AG09319 (cell line): ENCODE results near the gene RFLNA.

Experiments used
- DNase-seq: peaks from one replicate; pipeline ENCODE4 v3.0.0-alpha.2; 2010; ENCODE audit warnings: low read depth; ENCODE audit errors: extremely low read depth
- TF ChIP-seq, protein P1 (sequence below): IDR thresholded peaks from 2 replicates; pipeline ENCODE4 v1.5.1; 2011; ENCODE audit warnings: low read depth, mild to moderate bottlenecking, inconsistent platforms, low read length, moderate library complexity

The RFLNA gene

DNA sequence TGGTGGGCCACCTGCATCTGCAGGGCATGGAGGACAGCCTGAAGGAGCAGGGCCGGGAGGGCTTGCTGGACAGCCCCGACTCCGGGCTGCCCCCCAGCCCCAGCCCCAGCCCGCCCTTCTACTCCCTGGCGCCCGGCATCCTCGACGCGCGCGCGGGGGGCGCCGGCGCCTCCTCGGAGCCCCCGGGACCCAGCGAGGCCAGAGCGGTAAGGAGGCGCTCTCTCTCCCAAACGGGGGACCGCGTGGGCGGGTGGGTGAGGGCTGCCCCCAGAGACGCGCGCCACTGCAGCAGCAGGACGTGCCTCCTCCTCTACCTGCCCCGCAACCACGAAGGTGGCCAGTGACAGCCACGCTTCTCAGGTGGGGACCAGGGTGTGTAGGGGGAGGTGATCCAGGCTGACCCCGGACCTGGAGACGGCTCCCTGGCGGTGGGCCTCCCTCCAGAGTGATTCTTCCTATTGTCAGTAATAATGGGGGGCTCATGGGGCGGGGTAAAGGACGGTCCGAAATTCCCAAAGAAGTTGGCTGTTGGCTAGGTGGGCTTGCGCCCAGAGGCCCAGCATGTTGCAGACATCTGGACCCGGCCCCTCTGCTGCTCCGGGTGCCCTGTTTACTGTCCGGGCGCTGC lies 652 bp downstream of the RFLNA start:
- TF ChIP-seq, protein P1, sequence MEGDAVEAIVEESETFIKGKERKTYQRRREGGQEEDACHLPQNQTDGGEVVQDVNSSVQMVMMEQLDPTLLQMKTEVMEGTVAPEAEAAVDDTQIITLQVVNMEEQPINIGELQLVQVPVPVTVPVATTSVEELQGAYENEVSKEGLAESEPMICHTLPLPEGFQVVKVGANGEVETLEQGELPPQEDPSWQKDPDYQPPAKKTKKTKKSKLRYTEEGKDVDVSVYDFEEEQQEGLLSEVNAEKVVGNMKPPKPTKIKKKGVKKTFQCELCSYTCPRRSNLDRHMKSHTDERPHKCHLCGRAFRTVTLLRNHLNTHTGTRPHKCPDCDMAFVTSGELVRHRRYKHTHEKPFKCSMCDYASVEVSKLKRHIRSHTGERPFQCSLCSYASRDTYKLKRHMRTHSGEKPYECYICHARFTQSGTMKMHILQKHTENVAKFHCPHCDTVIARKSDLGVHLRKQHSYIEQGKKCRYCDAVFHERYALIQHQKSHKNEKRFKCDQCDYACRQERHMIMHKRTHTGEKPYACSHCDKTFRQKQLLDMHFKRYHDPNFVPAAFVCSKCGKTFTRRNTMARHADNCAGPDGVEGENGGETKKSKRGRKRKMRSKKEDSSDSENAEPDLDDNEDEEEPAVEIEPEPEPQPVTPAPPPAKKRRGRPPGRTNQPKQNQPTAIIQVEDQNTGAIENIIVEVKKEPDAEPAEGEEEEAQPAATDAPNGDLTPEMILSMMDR, result no peak
- DNase-seq, result no peak

DNA sequence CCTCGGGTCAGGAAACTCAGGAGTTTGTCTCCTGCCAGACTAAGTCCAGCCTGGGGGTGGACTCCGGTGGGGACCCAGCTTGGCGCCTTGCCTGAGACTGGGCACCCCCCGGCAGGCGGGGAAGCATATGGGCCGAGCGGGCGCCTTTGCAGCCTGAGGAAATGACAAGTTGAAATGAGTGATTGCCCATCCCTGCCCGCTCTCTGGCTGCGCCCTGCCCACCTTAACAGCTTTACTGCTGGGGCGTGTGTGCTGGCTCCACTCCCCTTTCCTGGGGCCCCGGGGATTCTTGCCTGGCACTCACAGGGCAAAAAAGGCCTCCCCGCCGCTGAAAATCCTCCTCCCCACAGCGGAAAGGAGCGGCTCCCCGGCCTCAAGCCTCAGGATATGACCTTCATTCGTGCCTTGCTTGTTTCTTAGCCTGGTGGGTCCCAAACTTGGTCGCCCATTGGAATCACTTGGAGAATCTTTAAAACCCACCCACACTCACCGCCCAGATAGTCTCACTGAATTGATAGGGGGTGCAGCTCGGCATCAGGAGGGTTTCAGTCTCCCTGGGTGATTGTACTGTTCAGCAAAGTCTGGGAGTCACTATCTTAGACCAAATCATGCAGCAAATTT lies 1.5 kb downstream of the RFLNA start:
- TF ChIP-seq, protein P1, result no peak
- DNase-seq, result no peak

DNA sequence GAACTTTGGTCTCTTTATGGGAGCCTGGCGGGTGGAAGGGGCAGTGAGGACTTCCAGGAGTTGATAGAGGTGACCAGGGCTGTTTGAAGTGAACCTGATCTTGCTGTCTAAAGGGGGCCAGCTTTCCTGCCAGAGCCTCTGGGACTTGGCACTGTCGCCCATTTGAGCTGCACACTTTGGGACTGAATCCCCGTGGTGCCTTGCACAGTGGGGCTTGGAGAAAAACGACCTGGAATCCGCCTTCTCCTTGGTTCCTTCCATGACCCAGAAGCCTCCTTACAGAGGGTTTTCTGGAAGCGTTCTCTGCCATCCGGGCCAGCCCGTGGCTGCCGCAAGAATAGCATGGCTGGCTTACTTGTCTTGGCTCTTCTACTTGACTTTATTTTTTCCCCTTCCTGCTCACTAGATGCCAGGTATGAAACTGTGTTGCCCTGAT lies 2.0 kb downstream of the RFLNA start:
- TF ChIP-seq, protein P1, result no peak
- DNase-seq, result no peak

DNA sequence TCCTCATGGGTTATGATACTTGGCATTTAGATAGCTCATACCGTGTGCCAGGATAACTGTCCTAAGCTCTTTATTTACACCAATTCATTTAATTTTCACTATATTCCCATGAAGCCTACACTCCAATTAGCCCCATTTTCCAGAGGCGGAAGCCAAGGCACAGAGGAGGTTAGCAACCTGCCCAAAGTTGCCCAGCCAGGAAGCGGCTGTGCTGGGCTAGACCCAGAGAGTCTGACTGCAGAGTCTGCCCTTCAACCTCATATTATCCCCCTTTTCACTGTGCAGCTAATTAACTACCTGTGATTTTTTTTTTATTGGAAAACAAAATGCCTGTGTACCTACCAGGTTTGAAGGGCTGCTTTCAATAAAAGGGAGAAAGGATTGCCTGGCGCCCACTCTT lies 2.5 kb downstream of the RFLNA start:
- no peak for DNase-seq
- TF ChIP-seq, protein P1, result no peak

DNA sequence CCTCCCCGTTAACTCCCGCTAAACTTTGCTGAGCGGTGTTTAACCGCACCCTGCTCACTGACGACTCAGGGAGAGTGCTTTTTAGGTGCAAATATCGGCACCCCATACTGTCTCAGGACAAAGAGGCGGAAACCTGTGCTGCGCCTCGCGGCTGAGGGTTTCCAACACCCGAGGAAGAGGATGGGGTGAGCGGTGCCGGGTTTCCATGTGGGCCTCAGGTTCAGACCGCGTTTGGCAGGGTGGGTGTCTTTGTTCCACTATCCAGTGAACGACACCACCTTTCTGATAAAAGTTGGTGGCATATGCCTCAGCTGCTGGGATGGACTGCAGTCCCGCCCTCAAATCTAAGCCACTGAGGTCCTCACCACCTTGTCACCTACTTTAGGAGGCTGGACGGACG lies 3.0 kb downstream of the RFLNA start:
- no peak for DNase-seq
- TF ChIP-seq, protein P1, result no peak

DNA sequence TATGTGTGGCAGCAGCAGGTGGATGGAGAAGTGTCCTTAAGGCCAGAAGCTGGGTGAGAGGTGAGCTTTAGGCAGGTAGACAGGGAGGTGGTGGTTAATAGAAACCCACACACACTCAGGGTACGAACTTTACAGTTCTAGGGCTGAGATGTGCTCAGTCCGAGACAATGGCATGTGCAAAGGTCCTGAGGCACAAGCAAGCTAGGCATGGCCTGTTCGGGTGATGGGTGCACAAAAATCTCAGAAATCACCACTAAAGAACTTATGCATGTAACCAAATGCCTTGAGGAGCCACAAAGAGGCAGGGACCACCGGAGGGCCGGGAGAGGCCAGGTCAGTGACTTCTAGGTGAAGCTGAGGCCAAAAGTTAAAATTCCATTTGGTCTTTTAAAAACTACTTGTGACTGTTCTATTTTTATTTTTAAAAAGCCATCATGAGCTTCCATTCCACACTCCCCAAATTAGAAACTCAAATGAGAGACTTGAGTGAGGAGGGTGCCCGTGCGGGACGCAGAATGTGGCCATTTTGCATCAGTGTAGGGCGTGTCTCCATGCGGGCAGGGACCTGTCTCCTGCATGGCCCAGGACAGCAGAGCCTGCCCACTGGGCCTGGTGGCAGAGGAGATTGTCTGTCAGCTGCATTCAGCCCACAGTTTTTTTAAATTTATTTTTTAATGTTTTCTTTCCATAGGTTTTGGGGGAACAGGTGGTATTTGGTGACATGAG lies 4.0 kb downstream of the RFLNA start:
- TF ChIP-seq, protein P1, result no peak
- no peak for DNase-seq
